ENCODE measurements around the gene KIAA1549. TPM values are rescaled to one million over a fixed set of nuclear protein-coding genes. Genes with fewer than 3 reads are reported as not detected.
"Not testable (repeated sequence)": the region's sequence is repeated elsewhere in the genome, so short reads cannot be mapped to it uniquely, and the experiment has no call there.

Gene KIAA1549
- total and polyA plus RNA-seq, 2 donors, result 0.48 to 1.9 TPM

DNA sequence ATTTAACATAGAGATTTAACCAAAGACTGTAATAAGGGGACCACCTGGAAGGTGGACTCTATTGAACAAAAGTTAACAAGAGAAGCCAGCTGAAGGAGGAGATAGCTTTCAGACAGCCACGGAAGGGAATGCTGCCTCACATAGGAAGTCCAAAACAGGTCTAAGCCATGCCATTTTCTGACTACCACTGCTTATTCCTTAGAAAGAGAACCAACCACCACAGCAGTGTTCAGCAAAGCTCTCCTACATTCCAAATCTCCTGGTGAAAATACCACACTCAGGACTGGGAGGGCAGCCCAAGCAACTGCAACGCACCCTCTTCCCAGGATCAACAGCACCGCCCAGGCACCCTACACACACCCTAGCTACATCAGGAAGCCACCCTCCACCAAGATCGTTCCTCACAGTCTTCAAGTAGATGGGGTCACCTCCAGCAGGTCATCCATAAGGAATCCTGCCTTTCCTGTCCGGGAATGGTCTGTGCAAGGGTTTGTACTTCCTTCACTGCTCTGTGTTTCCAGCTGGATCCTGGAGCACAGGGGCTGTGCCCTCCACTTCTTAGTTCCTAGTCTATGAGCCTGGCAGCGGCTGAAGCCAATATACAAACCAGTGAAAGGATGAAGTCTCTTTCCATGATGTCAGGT, 2.5 kb downstream of the KIAA1549 start:
- Histone ChIP-seq H3K27me3 (ENCODE audit: control insufficient read depth in 2 of 2, insufficient read depth in 1 of 2, low read length in 1 of 2) (peaks cover 38 to 49% of the 10 kb centered on the region in 2 donors), H3K27ac (ENCODE audit: low read depth in 1 of 2, low read length in 1 of 2) (peak overlapping the region in 1 of 2 donors; percentile 18), H3K4me3 (ENCODE audit: low read length in 2 of 2) (no peak overlapping the region), H3K9me3 (ENCODE audit: control insufficient read depth in 2 of 2, insufficient read depth in 1 of 2, low read length in 1 of 2) (peaks cover 0 to 3% of the 10 kb centered on the region in 2 donors), H3K36me3 (ENCODE audit: control insufficient read depth in 2 of 2, insufficient read depth in 2 of 2, low read length in 1 of 2) (no peaks in the 10 kb centered on the region), H3K4me1 (ENCODE audit: control insufficient read depth in 2 of 2, insufficient read depth in 2 of 2, low read length in 2 of 2) (peaks cover 0 to 11% of the 10 kb centered on the region in 2 donors)
- DNase-seq (ENCODE audit: low read depth in 6 of 9, low spot score in 9 of 9), result no peak
- 95% methylated on average over 6 of the region's 6 CpGs for WGBS

DNA sequence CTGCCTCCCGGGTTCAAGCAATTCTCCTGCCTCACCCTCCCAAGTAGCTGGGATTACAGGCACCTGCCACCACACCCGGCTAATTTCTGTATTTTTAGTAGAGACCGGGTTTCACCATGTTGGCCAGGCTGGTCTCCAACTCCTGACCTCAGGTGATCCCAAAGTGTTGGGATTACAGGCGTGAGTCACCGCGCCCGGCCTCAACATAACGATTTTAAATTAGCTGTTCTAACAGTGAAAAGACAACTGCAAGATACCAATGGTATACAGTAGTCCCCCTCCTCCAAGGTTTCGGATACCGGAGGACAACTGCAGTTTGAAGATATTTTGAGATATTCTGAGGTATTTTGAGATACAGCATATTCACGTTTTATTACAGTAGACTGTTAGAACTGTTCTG, 5.0 kb downstream of the KIAA1549 start:
- H3K27ac ChIP-seq (ENCODE audit: low read depth in 1 of 2, low read length in 1 of 2); DNase-seq (ENCODE audit: low read depth in 6 of 9, low spot score in 9 of 9); H3K36me3 ChIP-seq (ENCODE audit: control insufficient read depth in 2 of 2, insufficient read depth in 2 of 2, low read length in 1 of 2); H3K4me3 ChIP-seq (ENCODE audit: low read length in 2 of 2); H3K4me1 ChIP-seq (ENCODE audit: control insufficient read depth in 2 of 2, insufficient read depth in 2 of 2, low read length in 2 of 2); H3K9me3 ChIP-seq (ENCODE audit: control insufficient read depth in 2 of 2, insufficient read depth in 1 of 2, low read length in 1 of 2): not testable (repeated sequence)
- peaks cover 23 to 28% of the 10 kb centered on the region in 2 donors for H3K27me3 ChIP-seq (ENCODE audit: control insufficient read depth in 2 of 2, insufficient read depth in 1 of 2, low read length in 1 of 2)
- WGBS, result 96% methylated on average over 11 of the region's 11 CpGs

DNA sequence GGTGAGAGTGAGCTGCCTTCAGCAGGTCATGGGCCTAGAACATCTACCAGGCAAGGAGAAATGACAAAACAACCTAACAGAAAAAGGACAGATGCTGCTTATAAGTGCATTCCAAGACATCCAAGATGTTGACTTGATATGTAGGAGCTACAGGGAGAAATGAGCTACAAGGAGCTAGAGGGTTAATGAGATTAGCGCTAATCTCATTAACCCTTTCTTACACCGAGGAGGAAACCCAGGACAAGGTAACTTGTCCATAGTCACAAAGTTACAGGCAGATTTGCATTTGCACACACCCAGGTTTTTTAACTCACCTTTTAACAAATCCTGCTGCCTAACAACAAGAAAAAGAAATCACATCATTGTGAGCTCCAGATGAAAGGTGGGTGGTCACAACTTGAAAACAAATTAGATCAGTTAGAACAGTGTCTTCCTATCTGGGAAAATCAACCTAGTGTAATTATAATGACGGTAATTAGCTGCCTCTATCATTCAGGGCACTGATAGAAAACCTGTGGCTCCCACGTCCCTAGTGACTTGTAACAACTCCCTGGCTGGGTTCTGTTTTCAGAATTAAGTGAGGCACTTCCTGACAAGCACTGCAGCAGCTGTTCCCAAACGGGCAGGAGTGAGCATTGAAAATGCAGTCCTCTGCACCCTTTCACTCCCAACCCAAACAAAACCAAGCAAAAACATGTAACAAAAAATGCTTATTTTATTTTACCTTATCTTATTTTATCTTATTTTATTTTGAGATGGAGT, 5.7 kb downstream of the KIAA1549 start:
- Histone ChIP-seq H3K4me3 (ENCODE audit: low read length in 2 of 2) (no peak overlapping the region), H3K27ac (ENCODE audit: low read depth in 1 of 2, low read length in 1 of 2) (no peak overlapping the region)
- 59% methylated on average over 5 of the region's 5 CpGs for WGBS

GRCh38 chr7:138974675-138975292, 6.4 kb downstream of the KIAA1549 start:
- Histone ChIP-seq H3K4me3 (ENCODE audit: low read length in 2 of 2) (no peak overlapping the region), H3K27ac (ENCODE audit: low read depth in 1 of 2, low read length in 1 of 2) (no peak overlapping the region), H3K9me3 (ENCODE audit: control insufficient read depth in 2 of 2, insufficient read depth in 1 of 2, low read length in 1 of 2) (no peaks in the 10 kb centered on the region), H3K4me1 (ENCODE audit: control insufficient read depth in 2 of 2, insufficient read depth in 2 of 2, low read length in 2 of 2) (peaks cover 0 to 3% of the 10 kb centered on the region in 2 donors), H3K27me3 (ENCODE audit: control insufficient read depth in 2 of 2, insufficient read depth in 1 of 2, low read length in 1 of 2) (peaks cover 13 to 16% of the 10 kb centered on the region in 2 donors), H3K36me3 (ENCODE audit: control insufficient read depth in 2 of 2, insufficient read depth in 2 of 2, low read length in 1 of 2) (no peaks in the 10 kb centered on the region)
- 85% methylated on average over 5 of the region's 5 CpGs for WGBS
- DNase-seq (ENCODE audit: low read depth in 6 of 9, low spot score in 9 of 9), result no peak

More for the DNA sequence above, 5.7 kb downstream of the KIAA1549 start:
- peaks cover 19 to 24% of the 10 kb centered on the region in 2 donors for H3K27me3 ChIP-seq (ENCODE audit: control insufficient read depth in 2 of 2, insufficient read depth in 1 of 2, low read length in 1 of 2)
- H3K9me3 ChIP-seq (ENCODE audit: control insufficient read depth in 2 of 2, insufficient read depth in 1 of 2, low read length in 1 of 2), result no peaks in the 10 kb centered on the region
- H3K36me3 ChIP-seq (ENCODE audit: control insufficient read depth in 2 of 2, insufficient read depth in 2 of 2, low read length in 1 of 2), result no peaks in the 10 kb centered on the region
- peaks cover 0 to 4% of the 10 kb centered on the region in 2 donors for H3K4me1 ChIP-seq (ENCODE audit: control insufficient read depth in 2 of 2, insufficient read depth in 2 of 2, low read length in 2 of 2)
- no peak for DNase-seq (ENCODE audit: low read depth in 6 of 9, low spot score in 9 of 9)

- peaks cover 0 to 3% of the 10 kb centered on the region in 2 donors for H3K4me1 ChIP-seq (ENCODE audit: control insufficient read depth in 2 of 2, insufficient read depth in 2 of 2, low read length in 2 of 2)
- no peak overlapping the region for H3K4me3 ChIP-seq (ENCODE audit: low read length in 2 of 2)
- no peaks in the 10 kb centered on the region for H3K36me3 ChIP-seq (ENCODE audit: control insufficient read depth in 2 of 2, insufficient read depth in 2 of 2, low read length in 1 of 2)
- DNase-seq (ENCODE audit: low read depth in 6 of 9, low spot score in 9 of 9), result no peak
- WGBS, result 98% methylated on average over 4 of the region's 4 CpGs
- no peak overlapping the region for H3K27ac ChIP-seq (ENCODE audit: low read depth in 1 of 2, low read length in 1 of 2)
- H3K9me3 ChIP-seq (ENCODE audit: control insufficient read depth in 2 of 2, insufficient read depth in 1 of 2, low read length in 1 of 2), result no peaks in the 10 kb centered on the region
- H3K27me3 ChIP-seq (ENCODE audit: control insufficient read depth in 2 of 2, insufficient read depth in 1 of 2, low read length in 1 of 2), result peaks cover 7 to 10% of the 10 kb centered on the region in 2 donors
These were observed 7.1 kb downstream of the KIAA1549 start for GRCh38 chr7:138974103-138974502.

DNA sequence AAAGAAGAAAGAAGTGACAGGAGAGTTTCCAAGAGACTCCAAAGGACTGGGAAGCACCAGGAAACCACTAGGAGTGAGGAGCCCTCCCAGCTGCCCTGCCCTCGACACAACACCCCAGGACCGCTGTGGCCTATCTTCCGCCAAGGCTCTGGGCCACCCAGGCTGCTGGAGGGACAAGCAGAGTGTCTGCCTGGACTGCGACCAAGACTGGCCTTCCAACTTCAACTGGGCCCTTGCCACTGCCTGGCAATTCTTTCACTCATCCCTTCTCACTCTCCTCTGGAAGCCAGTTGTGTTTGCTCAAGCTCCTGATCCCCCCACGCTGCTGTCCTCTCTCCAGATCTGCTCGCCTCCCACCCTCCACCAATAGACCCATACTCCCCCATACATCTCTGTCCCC, 10.2 kb downstream of the KIAA1549 start:
- Histone ChIP-seq H3K4me3 (ENCODE audit: low read length in 2 of 2) (no peak overlapping the region), H3K27ac (ENCODE audit: low read depth in 1 of 2, low read length in 1 of 2) (no peak overlapping the region), H3K27me3 (ENCODE audit: control insufficient read depth in 2 of 2, insufficient read depth in 1 of 2, low read length in 1 of 2) (no peaks in the 10 kb centered on the region), H3K9me3 (ENCODE audit: control insufficient read depth in 2 of 2, insufficient read depth in 1 of 2, low read length in 1 of 2) (no peaks in the 10 kb centered on the region), H3K4me1 (ENCODE audit: control insufficient read depth in 2 of 2, insufficient read depth in 2 of 2, low read length in 2 of 2) (peaks cover 0 to 3% of the 10 kb centered on the region in 2 donors), H3K36me3 (ENCODE audit: control insufficient read depth in 2 of 2, insufficient read depth in 2 of 2, low read length in 1 of 2) (no peaks in the 10 kb centered on the region)
- WGBS, result 94% methylated on average over 6 of the region's 6 CpGs
- DNase-seq (ENCODE audit: low read depth in 6 of 9, low spot score in 9 of 9), result no peak

DNA sequence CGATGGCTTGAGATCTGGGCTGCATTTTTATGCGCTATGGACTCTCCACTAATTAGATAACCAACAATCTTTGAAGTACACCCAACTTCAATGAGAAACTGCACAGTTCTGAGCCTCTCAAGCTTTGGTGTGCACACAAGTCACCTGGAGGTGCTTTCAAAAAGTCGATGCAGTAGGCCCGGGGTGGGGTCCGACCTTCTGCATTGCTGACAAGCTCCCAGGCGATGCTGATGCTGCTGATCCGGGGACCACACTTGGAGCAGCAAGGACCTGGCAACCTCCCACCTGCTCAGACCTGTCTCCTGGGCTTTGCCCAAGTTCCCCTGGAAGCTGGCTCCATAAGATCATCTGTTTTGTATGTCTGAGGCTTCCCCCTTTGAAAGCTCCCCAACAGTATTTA, 10.7 kb downstream of the KIAA1549 start:
- H3K36me3 ChIP-seq (ENCODE audit: control insufficient read depth in 2 of 2, insufficient read depth in 2 of 2, low read length in 1 of 2), result no peaks in the 10 kb centered on the region
- H3K4me1 ChIP-seq (ENCODE audit: control insufficient read depth in 2 of 2, insufficient read depth in 2 of 2, low read length in 2 of 2), result peaks cover 0 to 3% of the 10 kb centered on the region in 2 donors
- H3K27ac ChIP-seq (ENCODE audit: low read depth in 1 of 2, low read length in 1 of 2), result no peak overlapping the region
- H3K27me3 ChIP-seq (ENCODE audit: control insufficient read depth in 2 of 2, insufficient read depth in 1 of 2, low read length in 1 of 2), result no peaks in the 10 kb centered on the region
- no peak overlapping the region for H3K4me3 ChIP-seq (ENCODE audit: low read length in 2 of 2)
- WGBS, result 93% methylated on average over 7 of the region's 7 CpGs
- no peak for DNase-seq (ENCODE audit: low read depth in 6 of 9, low spot score in 9 of 9)
- H3K9me3 ChIP-seq (ENCODE audit: control insufficient read depth in 2 of 2, insufficient read depth in 1 of 2, low read length in 1 of 2), result no peaks in the 10 kb centered on the region

DNA sequence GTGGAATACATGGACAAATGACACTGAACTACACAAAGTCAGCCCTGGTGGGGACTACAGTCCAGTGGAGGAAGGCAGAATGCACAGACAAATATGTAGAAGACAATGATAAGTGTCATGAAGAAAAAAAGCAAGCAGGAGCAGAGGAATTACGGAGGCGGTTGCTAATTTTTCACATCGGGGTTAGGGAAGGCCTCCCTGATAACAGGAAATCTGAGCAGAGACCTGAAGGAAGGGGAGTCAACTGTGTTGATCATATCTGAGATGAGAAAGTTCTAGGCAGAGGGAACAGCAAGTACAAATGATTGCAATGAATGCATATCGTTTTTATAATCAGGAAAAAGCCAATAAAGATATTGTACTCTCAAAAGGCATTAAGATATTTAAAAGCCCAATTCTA, 14.0 kb downstream of the KIAA1549 start:
- Histone ChIP-seq H3K27me3 (ENCODE audit: control insufficient read depth in 2 of 2, insufficient read depth in 1 of 2, low read length in 1 of 2) (no peaks in the 10 kb centered on the region), H3K4me1 (ENCODE audit: control insufficient read depth in 2 of 2, insufficient read depth in 2 of 2, low read length in 2 of 2) (peaks cover 0 to 3% of the 10 kb centered on the region in 2 donors), H3K36me3 (ENCODE audit: control insufficient read depth in 2 of 2, insufficient read depth in 2 of 2, low read length in 1 of 2) (no peaks in the 10 kb centered on the region), H3K4me3 (ENCODE audit: low read length in 2 of 2) (no peak overlapping the region), H3K27ac (ENCODE audit: low read depth in 1 of 2, low read length in 1 of 2) (no peak overlapping the region), H3K9me3 (ENCODE audit: control insufficient read depth in 2 of 2, insufficient read depth in 1 of 2, low read length in 1 of 2) (no peaks in the 10 kb centered on the region)
- DNase-seq (ENCODE audit: low read depth in 6 of 9, low spot score in 9 of 9), result no peak
- 76% methylated on average over 4 of the region's 4 CpGs for WGBS

All from thymus (tissue), 11 donors.